Astrocyte (in vitro differentiated cells and primary cell): ENCODE results near the gene CD3E.

Experiments used
- EZH2 ChIP-seq: IDR thresholded peaks from 2 replicates; pipeline ENCODE4 v1.6.1; 2012; ENCODE audit warnings: mild to moderate bottlenecking, low read length, inconsistent platforms; ENCODE audit not compliant: insufficient read depth
- TF ChIP-seq, protein P1 (sequence below): IDR thresholded peaks from 2 replicates; pipeline ENCODE4 v1.5.1; 2011; ENCODE audit warnings: low read depth, mild to moderate bottlenecking, inconsistent platforms, low read length, moderate library complexity; ENCODE audit not compliant: insufficient read depth

DNA sequence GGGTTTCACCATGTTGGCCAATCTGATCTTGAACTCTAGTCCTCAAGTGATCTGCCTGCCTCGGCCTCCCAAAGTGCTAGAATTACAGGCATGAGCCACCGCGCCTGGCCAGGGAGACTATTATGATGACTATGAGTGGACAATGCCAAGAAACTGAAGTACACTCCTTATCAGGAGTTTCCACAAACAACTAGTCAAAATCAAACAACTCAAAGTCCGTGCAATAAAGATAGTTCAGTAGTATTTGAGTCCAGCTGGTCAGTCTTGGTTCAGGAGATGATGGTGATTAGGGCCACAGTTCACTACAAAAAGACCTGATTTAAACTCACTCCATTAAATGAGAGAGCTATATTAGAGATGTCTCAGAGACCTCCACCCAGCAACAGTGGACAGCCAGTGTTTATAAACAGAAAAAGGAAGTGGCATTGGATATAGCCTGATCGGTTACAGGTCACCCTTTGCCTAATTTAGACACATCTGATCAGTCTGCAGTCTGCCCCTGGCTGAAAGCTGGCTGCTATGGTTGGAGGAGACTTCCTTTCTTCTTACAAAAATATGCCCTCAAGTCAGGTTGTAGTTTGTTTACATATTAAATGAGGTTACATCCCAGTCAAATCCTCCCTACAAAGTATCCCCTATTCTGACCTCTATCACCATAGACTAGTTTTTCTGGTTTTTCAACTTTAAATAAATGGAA is 17.0 kb downstream of the CD3E start:
- TF ChIP-seq EZH2 = no peak
- TF ChIP-seq, protein P1, sequence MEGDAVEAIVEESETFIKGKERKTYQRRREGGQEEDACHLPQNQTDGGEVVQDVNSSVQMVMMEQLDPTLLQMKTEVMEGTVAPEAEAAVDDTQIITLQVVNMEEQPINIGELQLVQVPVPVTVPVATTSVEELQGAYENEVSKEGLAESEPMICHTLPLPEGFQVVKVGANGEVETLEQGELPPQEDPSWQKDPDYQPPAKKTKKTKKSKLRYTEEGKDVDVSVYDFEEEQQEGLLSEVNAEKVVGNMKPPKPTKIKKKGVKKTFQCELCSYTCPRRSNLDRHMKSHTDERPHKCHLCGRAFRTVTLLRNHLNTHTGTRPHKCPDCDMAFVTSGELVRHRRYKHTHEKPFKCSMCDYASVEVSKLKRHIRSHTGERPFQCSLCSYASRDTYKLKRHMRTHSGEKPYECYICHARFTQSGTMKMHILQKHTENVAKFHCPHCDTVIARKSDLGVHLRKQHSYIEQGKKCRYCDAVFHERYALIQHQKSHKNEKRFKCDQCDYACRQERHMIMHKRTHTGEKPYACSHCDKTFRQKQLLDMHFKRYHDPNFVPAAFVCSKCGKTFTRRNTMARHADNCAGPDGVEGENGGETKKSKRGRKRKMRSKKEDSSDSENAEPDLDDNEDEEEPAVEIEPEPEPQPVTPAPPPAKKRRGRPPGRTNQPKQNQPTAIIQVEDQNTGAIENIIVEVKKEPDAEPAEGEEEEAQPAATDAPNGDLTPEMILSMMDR = no peak
